ENCODE measurements around the gene GDPD3.

DNA sequence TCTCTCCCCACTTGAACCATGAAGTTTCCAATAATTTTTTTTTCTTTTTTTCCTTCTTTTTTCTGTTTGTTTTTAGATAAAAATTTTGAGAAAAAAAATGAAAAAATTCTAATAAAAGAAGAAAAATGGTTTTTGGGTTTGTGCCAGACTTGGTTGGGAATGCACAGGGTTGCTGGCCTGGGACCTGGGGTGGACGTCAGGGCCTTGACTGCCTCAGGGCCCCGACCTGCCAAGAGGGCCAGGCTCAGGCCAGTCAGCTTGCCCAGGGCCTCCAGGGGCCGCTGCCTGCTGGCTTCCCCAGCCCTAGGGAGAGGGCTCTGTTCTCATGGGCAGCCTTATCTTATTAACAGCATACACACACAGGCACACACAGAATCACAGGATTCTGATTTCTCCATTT, 28.1 kb downstream of the GDPD3 start:
- TF ChIP-seq, protein P1, sequence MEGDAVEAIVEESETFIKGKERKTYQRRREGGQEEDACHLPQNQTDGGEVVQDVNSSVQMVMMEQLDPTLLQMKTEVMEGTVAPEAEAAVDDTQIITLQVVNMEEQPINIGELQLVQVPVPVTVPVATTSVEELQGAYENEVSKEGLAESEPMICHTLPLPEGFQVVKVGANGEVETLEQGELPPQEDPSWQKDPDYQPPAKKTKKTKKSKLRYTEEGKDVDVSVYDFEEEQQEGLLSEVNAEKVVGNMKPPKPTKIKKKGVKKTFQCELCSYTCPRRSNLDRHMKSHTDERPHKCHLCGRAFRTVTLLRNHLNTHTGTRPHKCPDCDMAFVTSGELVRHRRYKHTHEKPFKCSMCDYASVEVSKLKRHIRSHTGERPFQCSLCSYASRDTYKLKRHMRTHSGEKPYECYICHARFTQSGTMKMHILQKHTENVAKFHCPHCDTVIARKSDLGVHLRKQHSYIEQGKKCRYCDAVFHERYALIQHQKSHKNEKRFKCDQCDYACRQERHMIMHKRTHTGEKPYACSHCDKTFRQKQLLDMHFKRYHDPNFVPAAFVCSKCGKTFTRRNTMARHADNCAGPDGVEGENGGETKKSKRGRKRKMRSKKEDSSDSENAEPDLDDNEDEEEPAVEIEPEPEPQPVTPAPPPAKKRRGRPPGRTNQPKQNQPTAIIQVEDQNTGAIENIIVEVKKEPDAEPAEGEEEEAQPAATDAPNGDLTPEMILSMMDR (IDR thresholded peaks at IDR 0.05), result no peak
- no peak for TF ChIP-seq POLR2A (IDR thresholded peaks at IDR 0.05)

Measured in vagina (tissue), 2 donors.